ENCODE results near the gene FAM20B. TPM values are rescaled to one million over a fixed set of nuclear protein-coding genes. Genes with fewer than 3 reads are reported as not detected.
A peak's percentile ranks its signal among the peaks of the same experiment; 100 is the strongest.

Gene FAM20B
- total and polyA plus RNA-seq, 2 donors, result 11.3 to 11.8 TPM

DNA sequence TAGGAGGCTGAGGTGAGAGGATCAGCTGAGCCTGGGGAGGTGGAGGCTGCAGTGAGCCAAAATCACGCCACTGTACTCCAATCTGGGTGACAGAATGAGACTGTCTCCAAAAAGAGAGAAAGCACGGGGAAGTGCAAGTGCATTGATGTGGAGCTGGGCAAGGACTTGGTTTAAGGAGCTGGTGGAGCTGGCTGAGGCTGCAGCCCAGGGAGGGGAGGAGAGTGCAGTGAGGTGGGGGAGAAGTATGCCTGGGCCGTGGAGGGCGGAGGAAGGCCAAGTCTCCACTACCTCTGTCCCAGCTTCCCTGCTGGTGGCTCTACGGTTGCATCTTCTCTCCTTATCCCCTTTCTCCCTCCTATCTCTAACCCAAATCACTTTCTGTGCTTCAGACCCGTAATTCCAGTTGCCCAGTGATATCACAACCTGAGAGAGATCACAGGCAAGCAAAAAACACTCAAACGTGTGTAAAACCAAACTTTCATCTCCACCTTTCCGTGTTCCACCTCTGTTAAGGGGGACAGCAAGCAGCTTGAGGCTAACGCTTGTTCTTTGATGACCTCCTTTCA is 67.3 kb downstream of the FAM20B start:
- WGBS, result 95% methylated on average over 9 of the region's 9 CpGs
- Histone ChIP-seq H3K4me1 (ENCODE audit: control insufficient read depth in 2 of 2, insufficient read depth in 2 of 2, low read length in 2 of 2) (no peaks in the 10 kb centered on the region), H3K27ac (ENCODE audit: low read depth in 1 of 2, low read length in 1 of 2) (no peak overlapping the region), H3K4me3 (ENCODE audit: low read length in 2 of 2) (no peak overlapping the region), H3K9me3 (ENCODE audit: control insufficient read depth in 2 of 2, insufficient read depth in 1 of 2, low read length in 1 of 2) (peaks cover 0 to 3% of the 10 kb centered on the region in 2 donors), H3K36me3 (ENCODE audit: control insufficient read depth in 2 of 2, insufficient read depth in 2 of 2, low read length in 1 of 2) (peaks cover 63 to 70% of the 10 kb centered on the region in 2 donors), H3K27me3 (ENCODE audit: control insufficient read depth in 2 of 2, insufficient read depth in 1 of 2, low read length in 1 of 2) (no peaks in the 10 kb centered on the region)
- no peak for DNase-seq (ENCODE audit: low read depth in 6 of 9, low spot score in 9 of 9)

- DNase-seq (ENCODE audit: low read depth in 6 of 9, low spot score in 9 of 9), result no peak
- 97% methylated on average over 5 of the region's 5 CpGs for WGBS
- Histone ChIP-seq H3K27ac (ENCODE audit: low read depth in 1 of 2, low read length in 1 of 2) (no peak overlapping the region), H3K4me3 (ENCODE audit: low read length in 2 of 2) (no peak overlapping the region), H3K4me1 (ENCODE audit: control insufficient read depth in 2 of 2, insufficient read depth in 2 of 2, low read length in 2 of 2) (no peaks in the 10 kb centered on the region), H3K9me3 (ENCODE audit: control insufficient read depth in 2 of 2, insufficient read depth in 1 of 2, low read length in 1 of 2) (peaks cover 0 to 3% of the 10 kb centered on the region in 2 donors), H3K36me3 (ENCODE audit: control insufficient read depth in 2 of 2, insufficient read depth in 2 of 2, low read length in 1 of 2) (peaks cover 56 to 65% of the 10 kb centered on the region in 2 donors), H3K27me3 (ENCODE audit: control insufficient read depth in 2 of 2, insufficient read depth in 1 of 2, low read length in 1 of 2) (no peaks in the 10 kb centered on the region)
Measured at GRCh38 chr1:179094818-179095217, 69.1 kb downstream of the FAM20B start.

GRCh38 chr1:179095377-179095776 is 69.7 kb downstream of the FAM20B start:
- H3K27me3 ChIP-seq (ENCODE audit: control insufficient read depth in 2 of 2, insufficient read depth in 1 of 2, low read length in 1 of 2), result no peaks in the 10 kb centered on the region
- 97% methylated on average over 4 of the region's 4 CpGs for WGBS
- H3K4me1 ChIP-seq (ENCODE audit: control insufficient read depth in 2 of 2, insufficient read depth in 2 of 2, low read length in 2 of 2), result no peaks in the 10 kb centered on the region
- H3K36me3 ChIP-seq (ENCODE audit: control insufficient read depth in 2 of 2, insufficient read depth in 2 of 2, low read length in 1 of 2), result peaks cover 53 to 60% of the 10 kb centered on the region in 2 donors
- H3K4me3 ChIP-seq (ENCODE audit: low read length in 2 of 2), result no peak overlapping the region
- no peak overlapping the region for H3K27ac ChIP-seq (ENCODE audit: low read depth in 1 of 2, low read length in 1 of 2)
- no peak for DNase-seq (ENCODE audit: low read depth in 6 of 9, low spot score in 9 of 9)
- peaks cover 0 to 3% of the 10 kb centered on the region in 2 donors for H3K9me3 ChIP-seq (ENCODE audit: control insufficient read depth in 2 of 2, insufficient read depth in 1 of 2, low read length in 1 of 2)

- Histone ChIP-seq H3K27me3 (ENCODE audit: control insufficient read depth in 2 of 2, insufficient read depth in 1 of 2, low read length in 1 of 2) (no peaks in the 10 kb centered on the region), H3K4me1 (ENCODE audit: control insufficient read depth in 2 of 2, insufficient read depth in 2 of 2, low read length in 2 of 2) (peaks cover 3 to 5% of the 10 kb centered on the region in 2 donors), H3K27ac (ENCODE audit: low read depth in 1 of 2, low read length in 1 of 2) (no peak overlapping the region), H3K9me3 (ENCODE audit: control insufficient read depth in 2 of 2, insufficient read depth in 1 of 2, low read length in 1 of 2) (peaks cover 0 to 3% of the 10 kb centered on the region in 2 donors), H3K4me3 (ENCODE audit: low read length in 2 of 2) (no peak overlapping the region), H3K36me3 (ENCODE audit: control insufficient read depth in 2 of 2, insufficient read depth in 2 of 2, low read length in 1 of 2) (peaks cover 47 to 55% of the 10 kb centered on the region in 2 donors)
- no peak for DNase-seq (ENCODE audit: low read depth in 6 of 9, low spot score in 9 of 9)
- WGBS, result 96% methylated on average over 3 of the region's 3 CpGs
Measured at GRCh38 chr1:179095924-179096323, 70.2 kb downstream of the FAM20B start.

- peaks cover 6 to 13% of the 10 kb centered on the region in 2 donors for H3K4me1 ChIP-seq (ENCODE audit: control insufficient read depth in 2 of 2, insufficient read depth in 2 of 2, low read length in 2 of 2)
- H3K36me3 ChIP-seq (ENCODE audit: control insufficient read depth in 2 of 2, insufficient read depth in 2 of 2, low read length in 1 of 2), result peaks cover 19 to 22% of the 10 kb centered on the region in 2 donors
- peak overlapping the region in 1 of 2 donors; percentile 18 for H3K27ac ChIP-seq (ENCODE audit: low read depth in 1 of 2, low read length in 1 of 2)
- no peaks in the 10 kb centered on the region for H3K27me3 ChIP-seq (ENCODE audit: control insufficient read depth in 2 of 2, insufficient read depth in 1 of 2, low read length in 1 of 2)
- no peaks in the 10 kb centered on the region for H3K9me3 ChIP-seq (ENCODE audit: control insufficient read depth in 2 of 2, insufficient read depth in 1 of 2, low read length in 1 of 2)
- no peak overlapping the region for H3K4me3 ChIP-seq (ENCODE audit: low read length in 2 of 2)
- WGBS, result over 99% methylated on average over 4 of the region's 4 CpGs
- DNase-seq (ENCODE audit: low read depth in 6 of 9, low spot score in 9 of 9), result no peak
Measured at GRCh38 chr1:179099891-179100290, 74.2 kb downstream of the FAM20B start.

DNA sequence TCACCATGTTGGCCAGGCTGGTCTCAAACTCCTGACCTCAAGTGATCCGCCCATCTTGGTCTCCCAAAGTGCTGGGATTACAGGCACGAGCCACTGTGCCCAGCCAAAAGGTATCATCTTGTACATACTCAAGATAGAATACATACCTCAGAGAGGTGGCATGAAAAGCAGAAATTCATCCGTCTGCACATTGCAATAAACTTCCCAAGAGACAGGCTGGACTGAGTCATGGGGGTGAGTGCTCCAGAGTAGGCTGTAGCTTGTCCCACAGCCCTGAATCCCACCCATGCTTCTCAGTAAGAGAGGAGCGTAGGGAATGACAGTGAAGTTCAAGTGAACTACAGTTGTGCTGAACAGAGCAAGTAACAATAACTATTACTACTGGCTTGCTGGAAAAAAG is 75.9 kb downstream of the FAM20B start:
- DNase-seq (ENCODE audit: low read depth in 6 of 9, low spot score in 9 of 9), result no peak
- Histone ChIP-seq H3K4me1 (ENCODE audit: control insufficient read depth in 2 of 2, insufficient read depth in 2 of 2, low read length in 2 of 2) (peaks cover 6 to 13% of the 10 kb centered on the region in 2 donors), H3K27me3 (ENCODE audit: control insufficient read depth in 2 of 2, insufficient read depth in 1 of 2, low read length in 1 of 2) (no peaks in the 10 kb centered on the region), H3K27ac (ENCODE audit: low read depth in 1 of 2, low read length in 1 of 2) (no peak overlapping the region), H3K36me3 (ENCODE audit: control insufficient read depth in 2 of 2, insufficient read depth in 2 of 2, low read length in 1 of 2) (peaks cover 4 to 7% of the 10 kb centered on the region in 2 donors), H3K9me3 (ENCODE audit: control insufficient read depth in 2 of 2, insufficient read depth in 1 of 2, low read length in 1 of 2) (no peaks in the 10 kb centered on the region), H3K4me3 (ENCODE audit: low read length in 2 of 2) (no peak overlapping the region)
- 97% methylated on average over 4 of the region's 4 CpGs for WGBS

DNA sequence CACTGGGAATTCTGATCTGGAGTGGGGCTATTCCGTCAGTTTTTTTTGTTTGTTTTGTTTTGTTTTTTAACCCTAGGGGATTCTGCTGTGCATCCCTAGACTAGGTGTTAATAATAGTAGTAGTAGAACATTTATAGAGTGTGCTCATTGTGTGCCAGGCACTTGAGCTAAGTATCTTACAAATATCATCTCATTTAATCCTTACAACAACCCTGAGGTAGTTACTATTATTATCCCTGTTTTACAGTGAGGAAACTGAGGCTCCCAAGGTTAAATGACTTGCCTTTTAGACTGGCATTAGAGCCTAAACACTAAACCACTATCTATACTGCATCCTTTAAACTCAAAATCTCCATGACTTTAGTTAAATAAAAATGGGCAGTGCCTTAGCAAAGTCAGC is 78.3 kb downstream of the FAM20B start:
- peaks cover 16 to 20% of the 10 kb centered on the region in 2 donors for H3K36me3 ChIP-seq (ENCODE audit: control insufficient read depth in 2 of 2, insufficient read depth in 2 of 2, low read length in 1 of 2)
- peaks cover 6 to 13% of the 10 kb centered on the region in 2 donors for H3K4me1 ChIP-seq (ENCODE audit: control insufficient read depth in 2 of 2, insufficient read depth in 2 of 2, low read length in 2 of 2)
- WGBS, result 98% methylated on average over 1 of the region's 1 CpG
- DNase-seq (ENCODE audit: low read depth in 6 of 9, low spot score in 9 of 9), result no peak
- no peaks in the 10 kb centered on the region for H3K27me3 ChIP-seq (ENCODE audit: control insufficient read depth in 2 of 2, insufficient read depth in 1 of 2, low read length in 1 of 2)
- H3K9me3 ChIP-seq (ENCODE audit: control insufficient read depth in 2 of 2, insufficient read depth in 1 of 2, low read length in 1 of 2), result no peaks in the 10 kb centered on the region
- H3K4me3 ChIP-seq (ENCODE audit: low read length in 2 of 2), result no peak overlapping the region
- H3K27ac ChIP-seq (ENCODE audit: low read depth in 1 of 2, low read length in 1 of 2), result no peak overlapping the region

- Histone ChIP-seq H3K9me3 (ENCODE audit: control insufficient read depth in 2 of 2, insufficient read depth in 1 of 2, low read length in 1 of 2) (no peaks in the 10 kb centered on the region), H3K36me3 (ENCODE audit: control insufficient read depth in 2 of 2, insufficient read depth in 2 of 2, low read length in 1 of 2) (peaks cover 16 to 24% of the 10 kb centered on the region in 2 donors), H3K4me1 (ENCODE audit: control insufficient read depth in 2 of 2, insufficient read depth in 2 of 2, low read length in 2 of 2) (peaks cover 6 to 13% of the 10 kb centered on the region in 2 donors), H3K4me3 (ENCODE audit: low read length in 2 of 2) (no peak overlapping the region), H3K27me3 (ENCODE audit: control insufficient read depth in 2 of 2, insufficient read depth in 1 of 2, low read length in 1 of 2) (no peaks in the 10 kb centered on the region), H3K27ac (ENCODE audit: low read depth in 1 of 2, low read length in 1 of 2) (no peak overlapping the region)
- no peak for DNase-seq (ENCODE audit: low read depth in 6 of 9, low spot score in 9 of 9)
- WGBS, result 98% methylated on average over 3 of the region's 3 CpGs
Measured at GRCh38 chr1:179104611-179105250, 79.0 kb downstream of the FAM20B start.

DNA sequence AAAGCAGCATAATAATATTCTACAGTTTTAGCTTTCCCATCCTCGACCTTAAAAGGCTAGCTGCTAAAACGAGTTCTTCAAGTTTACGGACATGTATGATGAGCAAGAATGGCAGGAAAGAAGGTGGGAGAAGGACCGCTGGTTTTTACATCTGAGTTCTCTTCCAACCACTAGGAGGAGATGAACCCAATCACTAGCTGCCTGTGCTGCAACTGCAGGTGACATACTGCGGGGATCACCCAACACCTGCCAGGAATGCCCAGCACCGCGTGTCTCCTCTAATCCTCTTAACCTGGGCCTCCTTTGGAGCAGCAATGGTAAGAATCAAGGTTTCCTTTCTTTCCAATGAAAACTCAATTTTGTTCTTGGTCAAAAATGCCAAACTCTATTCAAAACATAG is 79.7 kb downstream of the FAM20B start:
- no peak overlapping the region for H3K27ac ChIP-seq (ENCODE audit: low read depth in 1 of 2, low read length in 1 of 2)
- peaks cover 22 to 28% of the 10 kb centered on the region in 2 donors for H3K36me3 ChIP-seq (ENCODE audit: control insufficient read depth in 2 of 2, insufficient read depth in 2 of 2, low read length in 1 of 2)
- no peak overlapping the region for H3K4me3 ChIP-seq (ENCODE audit: low read length in 2 of 2)
- H3K9me3 ChIP-seq (ENCODE audit: control insufficient read depth in 2 of 2, insufficient read depth in 1 of 2, low read length in 1 of 2), result no peaks in the 10 kb centered on the region
- WGBS, result 91% methylated on average over 7 of the region's 7 CpGs
- no peaks in the 10 kb centered on the region for H3K27me3 ChIP-seq (ENCODE audit: control insufficient read depth in 2 of 2, insufficient read depth in 1 of 2, low read length in 1 of 2)
- no peak for DNase-seq (ENCODE audit: low read depth in 6 of 9, low spot score in 9 of 9)
- H3K4me1 ChIP-seq (ENCODE audit: control insufficient read depth in 2 of 2, insufficient read depth in 2 of 2, low read length in 2 of 2), result peaks cover 6 to 13% of the 10 kb centered on the region in 2 donors

All from thymus (tissue), 11 donors.